CD4-positive, alpha-beta T cell (primary cell): ENCODE data around the gene SLC2A9. TPM values are rescaled to one million over a fixed set of nuclear protein-coding genes. Genes with fewer than 3 reads are reported as not detected.

Experiments
- ATAC-seq: fragments of 200-7000 bp; cut with Tn5 transposase; one replicate; pipeline ENCODE4 v1.10.0; 2022; ENCODE audit warnings: mild to moderate bottlenecking; ENCODE audit not compliant: poor library complexity
- CTCF ChIA-PET: fragments of 350-600 bp; sonication (Branson Sonifier 250); formaldehyde crosslinking; loops from one replicate; lab custom pipeline; 2021; ENCODE audit warnings: antibody characterized with exemption, inconsistent platforms; lab: Charles Lee
- POLR2A ChIA-PET: fragments of 350-600 bp; sonication (Branson Sonifier 250); formaldehyde crosslinking; loops from one replicate; lab custom pipeline; 2021; ENCODE audit warnings: antibody characterized with exemption, inconsistent platforms; lab: Charles Lee
- DNase-seq, 14 experiments: peaks; one replicate each; pipeline ENCODE4 v3.0.0-alpha.2; 2013 to 2020; ENCODE audit warnings: mixed read lengths in 2 of 14
- H3K27ac ChIP-seq, 2 donors: one replicate each; pipeline versions ENCODE4 v1.5.1 to v1.7.0; 2013; ENCODE audit warnings: low read length in 2 of 2, low read depth in 1 of 2, mild to moderate bottlenecking in 1 of 2
- H3K27me3 ChIP-seq, 2 experiments: 1 replicate in 1 of 2; 2 replicates in 1 of 2; pipeline versions ENCODE4 v1.6.1 to v1.7.0; 2013; ENCODE audit warnings: low read length in 2 of 2, control low read depth in 1 of 2, mild to moderate bottlenecking in 1 of 2, moderate library complexity in 1 of 2; ENCODE audit not compliant: insufficient read depth in 2 of 2, control insufficient read depth in 1 of 2
- H3K36me3 ChIP-seq: one replicate; pipeline ENCODE4 v1.6.1; 2013; ENCODE audit warnings: low read length, control low read depth; ENCODE audit not compliant: insufficient read depth
- H3K4me1 ChIP-seq: one replicate; pipeline ENCODE4 v1.6.1; 2013; ENCODE audit warnings: low read length, control low read depth; ENCODE audit not compliant: insufficient read depth
- H3K4me3 ChIP-seq: one replicate; pipeline ENCODE4 v1.5.1; 2013; ENCODE audit warnings: mild to moderate bottlenecking, low read length, moderate library complexity
- H3K9me3 ChIP-seq, 2 experiments: 1 replicate in 1 of 2; 2 replicates in 1 of 2; pipeline versions ENCODE4 v1.6.1 to v1.7.0; 2013; ENCODE audit warnings: low read length in 2 of 2, mild to moderate bottlenecking in 2 of 2, control low read depth in 1 of 2, moderate library complexity in 1 of 2; ENCODE audit not compliant: control insufficient read depth in 1 of 2, insufficient read depth in 1 of 2
- H3K27ac Mint-ChIP-seq: one replicate; pipeline ENCODE4 v1.8.0; 2020; ENCODE audit warnings: mixed read lengths
- H3K27me3 Mint-ChIP-seq: one replicate; pipeline ENCODE4 v1.8.0; 2021; ENCODE audit warnings: mixed read lengths
- H3K36me3 Mint-ChIP-seq: one replicate; pipeline ENCODE4 v1.8.0; 2021; ENCODE audit warnings: low read depth, mixed read lengths
- H3K4me1 Mint-ChIP-seq: one replicate; pipeline ENCODE4 v1.8.0; 2021; ENCODE audit warnings: low read depth, mixed read lengths
- H3K4me3 Mint-ChIP-seq: one replicate; pipeline ENCODE4 v1.8.0; 2020; ENCODE audit warnings: mild to moderate bottlenecking, mixed read lengths
- H3K9me3 Mint-ChIP-seq: one replicate; pipeline ENCODE4 v1.8.0; 2020; ENCODE audit warnings: mixed read lengths
- intact Hi-C, 2 experiments: fragments of 100-400 bp; cut with DNase I in 1 of 2; cut with micrococcal nuclease in 1 of 2; formaldehyde crosslinking; loops; one replicate each; pipeline versions ENCODE4 v1.15.1 to v1.9.0; 2023 to 2025; cut with DNase I, micrococcal nuclease
- total RNA-seq, 174 experiments: library from RNA in 2 of 174; stranded (reverse) in 2 of 174; gene quantifications; one replicate each; pipeline ENCODE4 v1.2.3 and lab custom pipeline; 2021 to 2026
- TF ChIP-seq, protein P1 (sequence below): fragments of 200-600 bp; IDR thresholded peaks from one replicate; pipeline ENCODE4 v1.8.0; 2022; ENCODE audit warnings: antibody characterized with exemption, mild to moderate bottlenecking

SLC2A9 gene
- total RNA-seq, 2 experiments from 2014 or later: 2.2 to 3.6 TPM

DNA sequence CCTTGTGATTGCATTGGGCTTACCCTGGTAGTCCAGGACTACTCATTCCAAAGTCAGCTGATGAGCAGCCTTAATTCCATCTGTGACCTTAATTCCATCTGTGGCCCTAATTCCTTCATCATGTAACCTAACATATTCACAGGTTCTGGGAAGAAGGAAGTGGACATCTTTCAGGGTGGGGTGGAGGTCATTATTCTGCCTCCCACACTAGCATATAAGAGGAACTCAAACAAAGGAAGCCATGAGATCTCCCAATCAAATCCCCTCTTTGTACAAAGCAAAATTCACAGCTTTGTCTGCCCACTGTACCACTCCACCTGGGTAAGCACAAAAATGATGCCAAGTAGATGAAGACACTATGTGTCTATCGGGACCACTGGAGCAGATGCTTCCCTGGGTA is 87.3 kb downstream of the SLC2A9 start:
- H3K36me3 ChIP-seq: no peaks in the 10 kb centered on the region
- no peak for ATAC-seq
- Mint-ChIP-seq H3K9me3 (no peaks in the 10 kb centered on the region), H3K36me3 (no peaks in the 10 kb centered on the region), H3K4me1 (no peaks in the 10 kb centered on the region), H3K4me3 (no peak overlapping the region), H3K27me3 (no peaks in the 10 kb centered on the region), H3K27ac (no peak overlapping the region)
- TF ChIP-seq, protein P1, sequence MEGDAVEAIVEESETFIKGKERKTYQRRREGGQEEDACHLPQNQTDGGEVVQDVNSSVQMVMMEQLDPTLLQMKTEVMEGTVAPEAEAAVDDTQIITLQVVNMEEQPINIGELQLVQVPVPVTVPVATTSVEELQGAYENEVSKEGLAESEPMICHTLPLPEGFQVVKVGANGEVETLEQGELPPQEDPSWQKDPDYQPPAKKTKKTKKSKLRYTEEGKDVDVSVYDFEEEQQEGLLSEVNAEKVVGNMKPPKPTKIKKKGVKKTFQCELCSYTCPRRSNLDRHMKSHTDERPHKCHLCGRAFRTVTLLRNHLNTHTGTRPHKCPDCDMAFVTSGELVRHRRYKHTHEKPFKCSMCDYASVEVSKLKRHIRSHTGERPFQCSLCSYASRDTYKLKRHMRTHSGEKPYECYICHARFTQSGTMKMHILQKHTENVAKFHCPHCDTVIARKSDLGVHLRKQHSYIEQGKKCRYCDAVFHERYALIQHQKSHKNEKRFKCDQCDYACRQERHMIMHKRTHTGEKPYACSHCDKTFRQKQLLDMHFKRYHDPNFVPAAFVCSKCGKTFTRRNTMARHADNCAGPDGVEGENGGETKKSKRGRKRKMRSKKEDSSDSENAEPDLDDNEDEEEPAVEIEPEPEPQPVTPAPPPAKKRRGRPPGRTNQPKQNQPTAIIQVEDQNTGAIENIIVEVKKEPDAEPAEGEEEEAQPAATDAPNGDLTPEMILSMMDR: no peak
- H3K27me3 ChIP-seq: no peaks in the 10 kb centered on the region
- no peak overlapping the region for H3K27ac ChIP-seq
- no peaks in the 10 kb centered on the region for H3K4me1 ChIP-seq
- CTCF ChIA-PET: no interaction called here
- H3K4me3 ChIP-seq: no peak overlapping the region
- no peak for DNase-seq
- POLR2A ChIA-PET: no interaction called here
- no peaks in the 10 kb centered on the region for H3K9me3 ChIP-seq
- intact Hi-C loops: no loop called here

DNA sequence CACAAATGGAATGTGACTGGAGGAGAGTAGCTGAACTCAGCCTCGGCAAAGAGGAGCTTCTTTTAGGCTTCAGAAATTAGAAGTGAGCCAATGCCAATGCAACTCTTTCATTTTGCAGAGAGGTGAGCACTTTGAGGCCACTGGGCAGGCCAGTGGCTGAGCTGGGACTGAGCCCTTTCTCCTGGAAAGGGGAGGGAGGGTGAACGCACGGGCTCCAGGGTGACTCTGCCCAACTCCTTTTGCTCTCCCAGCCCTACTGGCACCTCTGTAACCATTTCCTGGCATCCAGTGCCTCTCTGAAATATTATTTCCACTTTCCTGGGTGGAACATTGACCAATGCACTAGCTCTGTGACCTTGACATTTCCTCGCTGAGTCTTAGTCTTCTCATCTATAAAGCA is 88.1 kb downstream of the SLC2A9 start:
- ChIA-PET CTCF (no interaction called here), POLR2A (no interaction called here)
- H3K9me3 ChIP-seq: no peaks in the 10 kb centered on the region
- intact Hi-C loops: no loop called here
- no peak for DNase-seq
- no peaks in the 10 kb centered on the region for H3K36me3 ChIP-seq
- TF ChIP-seq, protein P1: no peak
- Mint-ChIP-seq H3K27me3 (no peaks in the 10 kb centered on the region), H3K4me3 (no peak overlapping the region), H3K36me3 (no peaks in the 10 kb centered on the region), H3K27ac (no peak overlapping the region), H3K4me1 (no peaks in the 10 kb centered on the region), H3K9me3 (no peaks in the 10 kb centered on the region)
- H3K4me1 ChIP-seq: no peaks in the 10 kb centered on the region
- no peak overlapping the region for H3K27ac ChIP-seq
- H3K4me3 ChIP-seq: no peak overlapping the region
- no peaks in the 10 kb centered on the region for H3K27me3 ChIP-seq
- no peak for ATAC-seq

DNA sequence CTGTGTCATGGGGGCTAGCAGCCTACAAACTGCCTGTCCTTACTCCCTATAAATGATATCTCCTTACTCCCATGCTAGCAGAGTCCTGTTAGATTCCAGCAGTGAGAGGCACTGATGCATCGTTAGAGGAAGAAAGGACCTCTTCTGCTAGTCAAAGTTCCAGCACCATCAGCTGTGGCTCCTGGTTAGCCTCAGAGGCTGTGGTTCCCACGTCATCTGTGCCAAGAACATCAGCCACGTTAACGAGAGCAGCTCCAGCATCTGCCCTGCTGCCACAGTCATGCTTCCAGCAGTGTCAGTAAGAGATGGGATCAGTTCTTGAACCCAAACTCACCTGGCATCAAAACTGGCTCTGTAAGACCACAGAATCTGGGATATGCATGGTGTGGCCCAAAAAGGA is 88.5 kb downstream of the SLC2A9 start:
- no peaks in the 10 kb centered on the region for H3K4me1 ChIP-seq
- TF ChIP-seq, protein P1: no peak
- no peaks in the 10 kb centered on the region for H3K27me3 ChIP-seq
- no peak overlapping the region for H3K4me3 Mint-ChIP-seq
- H3K9me3 Mint-ChIP-seq: no peaks in the 10 kb centered on the region
- DNase-seq (no peak), ATAC-seq (no peak)
- H3K4me3 ChIP-seq: no peak overlapping the region
- no peak overlapping the region for H3K27ac Mint-ChIP-seq
- H3K9me3 ChIP-seq: no peaks in the 10 kb centered on the region
- no peaks in the 10 kb centered on the region for H3K36me3 ChIP-seq
- H3K36me3 Mint-ChIP-seq: no peaks in the 10 kb centered on the region
- ChIA-PET CTCF (no interaction called here), POLR2A (no interaction called here)
- intact Hi-C loops: no loop called here
- no peaks in the 10 kb centered on the region for H3K4me1 Mint-ChIP-seq
- H3K27me3 Mint-ChIP-seq: no peaks in the 10 kb centered on the region
- no peak overlapping the region for H3K27ac ChIP-seq
